H9 (cell line): Measurements from ENCODE around the gene KLRB1. TPM values are rescaled to one million over a fixed set of nuclear protein-coding genes. Genes with fewer than 3 reads are reported as not detected.

Source experiments
- DNase-seq: peaks from one replicate; pipeline ENCODE4 v3.0.0-alpha.2; 2017
- H2AFZ ChIP-seq: one replicate; pipeline ENCODE4 v1.6.1; 2013; ENCODE audit warnings: mild to moderate bottlenecking, low read length, control low read depth, moderate library complexity
- H2AK5ac ChIP-seq: 2 replicates; pipeline ENCODE4 v1.6.1; 2013; ENCODE audit warnings: low read length, control low read depth, mixed read lengths; ENCODE audit not compliant: insufficient read length
- H2BK120ac ChIP-seq: one replicate; pipeline ENCODE4 v1.6.1; 2013; ENCODE audit warnings: low read depth, mild to moderate bottlenecking, low read length, control low read depth, inconsistent platforms; ENCODE audit not compliant: poor library complexity, severe bottlenecking
- H2BK12ac ChIP-seq: 2 replicates; pipeline ENCODE4 v1.6.1; 2013; ENCODE audit warnings: low read length, control low read depth, mixed read lengths, low read depth; ENCODE audit not compliant: insufficient read length
- H2BK15ac ChIP-seq: 2 replicates; pipeline ENCODE4 v1.6.1; 2013; ENCODE audit warnings: low read depth, low read length, control low read depth
- H2BK20ac ChIP-seq: one replicate; pipeline ENCODE4 v1.6.1; 2013; ENCODE audit warnings: low read depth, mild to moderate bottlenecking, low read length, control low read depth, inconsistent platforms; ENCODE audit not compliant: poor library complexity, severe bottlenecking
- H2BK5ac ChIP-seq: 2 replicates; pipeline ENCODE4 v1.6.1; 2013; ENCODE audit warnings: low read length, control low read depth, mixed read lengths; ENCODE audit not compliant: insufficient read length
- H3K14ac ChIP-seq: 2 replicates; pipeline ENCODE4 v1.6.1; 2013; ENCODE audit warnings: low read length, control low read depth; ENCODE audit not compliant: insufficient read depth
- H3K18ac ChIP-seq: 2 replicates; pipeline ENCODE4 v1.6.1; 2013; ENCODE audit warnings: low read depth, mild to moderate bottlenecking, mixed read lengths, low read length, control low read depth; ENCODE audit not compliant: insufficient read length
- H3K23ac ChIP-seq: 2 replicates; pipeline ENCODE4 v1.6.1; 2013; ENCODE audit warnings: low read length, control low read depth, mixed read lengths, low read depth; ENCODE audit not compliant: insufficient read length
- H3K23me2 ChIP-seq: 2 replicates; pipeline ENCODE4 v1.6.1; 2013; ENCODE audit warnings: low read depth, mild to moderate bottlenecking, mixed read lengths, low read length, control low read depth; ENCODE audit not compliant: insufficient read length, poor library complexity, severe bottlenecking
- H3K27ac ChIP-seq: 2 replicates; pipeline ENCODE4 v1.5.1; 2013; ENCODE audit warnings: low read length, control low read depth, mixed read lengths, low read depth; ENCODE audit not compliant: insufficient read length
- H3K27me3 ChIP-seq: 2 replicates; pipeline ENCODE4 v1.6.1; 2013; ENCODE audit warnings: low read length, control low read depth, inconsistent platforms; ENCODE audit not compliant: insufficient read depth
- H3K4ac ChIP-seq: 2 replicates; pipeline ENCODE4 v1.6.1; 2013; ENCODE audit warnings: low read depth, mild to moderate bottlenecking, control low read depth, inconsistent platforms, low read length, moderate library complexity
- H3K4me1 ChIP-seq: 2 replicates; pipeline ENCODE4 v1.6.1; 2013; ENCODE audit warnings: low read length, control low read depth, inconsistent platforms; ENCODE audit not compliant: insufficient read depth
- H3K4me2 ChIP-seq: 2 replicates; pipeline ENCODE4 v1.6.1; 2013; ENCODE audit warnings: low read length, control low read depth, mixed read lengths; ENCODE audit not compliant: insufficient read length, insufficient read depth
- H3K56ac ChIP-seq: 2 replicates; pipeline ENCODE4 v1.6.1; 2013; ENCODE audit warnings: low read depth, mild to moderate bottlenecking, mixed read lengths, low read length, control low read depth; ENCODE audit not compliant: insufficient read length
- H3K79me1 ChIP-seq: 2 replicates; pipeline ENCODE4 v1.6.1; 2013; ENCODE audit warnings: low read depth, mild to moderate bottlenecking, moderate library complexity, low read length, control low read depth, inconsistent platforms; ENCODE audit not compliant: insufficient read depth, poor library complexity, severe bottlenecking
- H3K79me2 ChIP-seq: 2 replicates; pipeline ENCODE4 v1.6.1; 2013; ENCODE audit warnings: low read length, control low read depth, inconsistent platforms; ENCODE audit not compliant: insufficient read depth
- H3K9ac ChIP-seq: 2 replicates; pipeline ENCODE4 v1.6.1; 2013; ENCODE audit warnings: low read length, control low read depth, mixed read lengths; ENCODE audit not compliant: insufficient read length; ENCODE audit errors: extremely low read depth
- H3K9me3 ChIP-seq: one replicate; pipeline ENCODE4 v1.6.1; 2013; ENCODE audit warnings: low read depth, low read length, inconsistent platforms; ENCODE audit not compliant: control insufficient read depth
- H3T11ph ChIP-seq: one replicate; pipeline ENCODE4 v1.6.1; 2013; ENCODE audit warnings: mild to moderate bottlenecking, low read length, control low read depth, inconsistent platforms
- H4K20me1 ChIP-seq: one replicate; pipeline ENCODE4 v1.6.1; 2013; ENCODE audit not compliant: control insufficient read depth, insufficient read length, insufficient read depth
- H4K5ac ChIP-seq: 2 replicates; pipeline ENCODE4 v1.6.1; 2013; ENCODE audit warnings: low read depth, mild to moderate bottlenecking, mixed read lengths, low read length, control low read depth; ENCODE audit not compliant: insufficient read length
- H4K8ac ChIP-seq: replicated peaks from 2 replicates; pipeline ENCODE4 v1.6.1; 2013; ENCODE audit warnings: low read length, control low read depth, mixed read lengths, low read depth; ENCODE audit not compliant: insufficient read length
- H4K91ac ChIP-seq: 2 replicates; pipeline ENCODE4 v1.6.1; 2013; ENCODE audit warnings: low read depth, mild to moderate bottlenecking, moderate library complexity, mixed read lengths, low read length, control low read depth; ENCODE audit not compliant: insufficient read length
- H3K27ac Mint-ChIP-seq, 3 experiments: 2 replicates in 2 of 3; 3 replicates in 1 of 3; pipeline ENCODE4 v1.8.0; 2020 to 2021; ENCODE audit warnings: mixed read lengths in 3 of 3, mild to moderate bottlenecking in 1 of 3, moderate library complexity in 1 of 3
- H3K27me3 Mint-ChIP-seq: 2 replicates; pipeline ENCODE4 v1.8.0; 2021; ENCODE audit warnings: low read depth, mild to moderate bottlenecking, moderate library complexity, mixed read lengths
- H3K36me3 Mint-ChIP-seq, 3 experiments: 2 replicates in 2 of 3; 3 replicates in 1 of 3; pipeline ENCODE4 v1.8.0; 2020 to 2021; ENCODE audit warnings: low read depth in 3 of 3, mixed read lengths in 3 of 3; ENCODE audit not compliant: insufficient read depth in 1 of 3
- H3K4me1 Mint-ChIP-seq, 2 experiments: 2 replicates each; pipeline ENCODE4 v1.8.0; 2020; ENCODE audit warnings: mixed read lengths in 2 of 2
- H3K4me3 Mint-ChIP-seq, 2 experiments: 2 replicates in 1 of 2; 3 replicates in 1 of 2; pipeline ENCODE4 v1.8.0; 2020 to 2021; ENCODE audit warnings: mild to moderate bottlenecking in 2 of 2, mixed read lengths in 2 of 2, moderate library complexity in 1 of 2
- H3K9me3 Mint-ChIP-seq, 2 experiments: 2 replicates in 1 of 2; 3 replicates in 1 of 2; pipeline ENCODE4 v1.8.0; 2020; ENCODE audit warnings: mild to moderate bottlenecking in 2 of 2, mixed read lengths in 2 of 2, moderate library complexity in 1 of 2
- WGBS: extraction: QIAGEN DNeasy Blood & Tissue Kit; methylation state at CpG from one replicate; pipeline ENCODE4 v1.1.7; 2013; ENCODE audit warnings: missing lambda C conversion rate, low lambda C conversion rate, mixed read lengths; ENCODE audit not compliant: insufficient read length; ENCODE audit errors: extremely low coverage; 5-methylcytosine and 5-hydroxymethylcytosine counted together
- total RNA-seq: library from RNA; stranded (reverse); gene quantifications from 2 replicates; pipeline ENCODE4 v1.2.1, GENCODE V29; 2021
- TF ChIP-seq, protein P1 (sequence below): fragments of 200-600 bp; sonication (generic); conservative IDR thresholded peaks from 3 replicates; pipeline ENCODE4 v1.8.0; 2021; ENCODE audit warnings: antibody characterized with exemption, mild to moderate bottlenecking

The KLRB1 gene
- total RNA-seq, 1 experiment from 2014 or later, result 0.15 TPM

DNA sequence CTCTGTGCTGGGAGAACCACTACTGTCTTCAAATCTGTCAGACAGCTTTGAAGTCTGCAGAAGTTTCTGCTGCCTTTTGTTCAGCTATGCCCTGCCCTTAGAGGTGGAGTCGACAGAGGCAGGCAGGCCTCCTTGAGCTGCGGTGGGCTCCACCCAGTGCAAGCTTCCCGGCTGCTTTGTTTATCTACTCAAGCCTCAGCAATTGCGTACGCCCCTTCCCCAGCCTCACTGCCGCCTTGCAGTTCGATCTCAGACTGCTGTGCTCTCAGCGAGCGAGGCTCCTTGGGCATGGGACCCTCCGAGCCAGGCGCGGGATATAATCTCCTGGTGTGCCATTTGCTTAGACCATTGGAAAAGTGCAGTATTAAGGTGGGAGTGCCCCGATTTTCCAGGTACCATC, 25.1 kb upstream of the KLRB1 start:
- Histone ChIP-seq H3K79me1 (no peaks in the 10 kb centered on the region), H2AFZ (no peak overlapping the region), H2BK20ac (no peak overlapping the region), H3K23ac (no peak overlapping the region), H3K18ac (no peak overlapping the region), H3K79me2 (no peaks in the 10 kb centered on the region), H3K4ac (no peak overlapping the region), H3K14ac (no peak overlapping the region), H3K4me2 (no peak overlapping the region), H2BK120ac (no peak overlapping the region), H3K27ac (no peak overlapping the region), H3T11ph (no peak overlapping the region), H3K56ac (no peak overlapping the region), H3K4me1 (no peaks in the 10 kb centered on the region), H2AK5ac (no peak overlapping the region), H2BK12ac (no peak overlapping the region), H2BK5ac (no peak overlapping the region), H3K9ac (no peak overlapping the region), H3K9me3 (no peaks in the 10 kb centered on the region), H4K91ac (no peak overlapping the region), H2BK15ac (no peak overlapping the region), H3K23me2 (no peaks in the 10 kb centered on the region), H4K20me1 (no peaks in the 10 kb centered on the region), H4K8ac (no peak overlapping the region), H4K5ac (no peak overlapping the region), H3K27me3 (no peaks in the 10 kb centered on the region)
- H3K4me3 Mint-ChIP-seq, result no peak overlapping the region
- peaks cover 20 to 31% of the 10 kb centered on the region in 2 experiments for H3K9me3 Mint-ChIP-seq
- H3K27ac Mint-ChIP-seq, result no peak overlapping the region
- DNase-seq, result no peak
- H3K36me3 Mint-ChIP-seq, result peaks cover 8 to 25% (median 24%) of the 10 kb centered on the region in 3 experiments
- WGBS, result no CpG with 5 or more reads among the region's 13 CpGs
- H3K27me3 Mint-ChIP-seq, result peaks cover 1% of the 10 kb centered on the region; the same call in 1 of the 2 replicates
- H3K4me1 Mint-ChIP-seq, result no peaks in the 10 kb centered on the region
- TF ChIP-seq, protein P1, sequence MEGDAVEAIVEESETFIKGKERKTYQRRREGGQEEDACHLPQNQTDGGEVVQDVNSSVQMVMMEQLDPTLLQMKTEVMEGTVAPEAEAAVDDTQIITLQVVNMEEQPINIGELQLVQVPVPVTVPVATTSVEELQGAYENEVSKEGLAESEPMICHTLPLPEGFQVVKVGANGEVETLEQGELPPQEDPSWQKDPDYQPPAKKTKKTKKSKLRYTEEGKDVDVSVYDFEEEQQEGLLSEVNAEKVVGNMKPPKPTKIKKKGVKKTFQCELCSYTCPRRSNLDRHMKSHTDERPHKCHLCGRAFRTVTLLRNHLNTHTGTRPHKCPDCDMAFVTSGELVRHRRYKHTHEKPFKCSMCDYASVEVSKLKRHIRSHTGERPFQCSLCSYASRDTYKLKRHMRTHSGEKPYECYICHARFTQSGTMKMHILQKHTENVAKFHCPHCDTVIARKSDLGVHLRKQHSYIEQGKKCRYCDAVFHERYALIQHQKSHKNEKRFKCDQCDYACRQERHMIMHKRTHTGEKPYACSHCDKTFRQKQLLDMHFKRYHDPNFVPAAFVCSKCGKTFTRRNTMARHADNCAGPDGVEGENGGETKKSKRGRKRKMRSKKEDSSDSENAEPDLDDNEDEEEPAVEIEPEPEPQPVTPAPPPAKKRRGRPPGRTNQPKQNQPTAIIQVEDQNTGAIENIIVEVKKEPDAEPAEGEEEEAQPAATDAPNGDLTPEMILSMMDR, result no peak
